Measurements from ENCODE around the gene EP400. TPM values are rescaled to one million over a fixed set of nuclear protein-coding genes. Genes with fewer than 3 reads are reported as not detected.

Gene EP400
- total and polyA plus RNA-seq, 9 of the 15 experiments (the other 6 are each of a cell fraction or from before 2014, with no cell fraction given) = 4.5 to 58.0 (median 7.0) TPM

DNA sequence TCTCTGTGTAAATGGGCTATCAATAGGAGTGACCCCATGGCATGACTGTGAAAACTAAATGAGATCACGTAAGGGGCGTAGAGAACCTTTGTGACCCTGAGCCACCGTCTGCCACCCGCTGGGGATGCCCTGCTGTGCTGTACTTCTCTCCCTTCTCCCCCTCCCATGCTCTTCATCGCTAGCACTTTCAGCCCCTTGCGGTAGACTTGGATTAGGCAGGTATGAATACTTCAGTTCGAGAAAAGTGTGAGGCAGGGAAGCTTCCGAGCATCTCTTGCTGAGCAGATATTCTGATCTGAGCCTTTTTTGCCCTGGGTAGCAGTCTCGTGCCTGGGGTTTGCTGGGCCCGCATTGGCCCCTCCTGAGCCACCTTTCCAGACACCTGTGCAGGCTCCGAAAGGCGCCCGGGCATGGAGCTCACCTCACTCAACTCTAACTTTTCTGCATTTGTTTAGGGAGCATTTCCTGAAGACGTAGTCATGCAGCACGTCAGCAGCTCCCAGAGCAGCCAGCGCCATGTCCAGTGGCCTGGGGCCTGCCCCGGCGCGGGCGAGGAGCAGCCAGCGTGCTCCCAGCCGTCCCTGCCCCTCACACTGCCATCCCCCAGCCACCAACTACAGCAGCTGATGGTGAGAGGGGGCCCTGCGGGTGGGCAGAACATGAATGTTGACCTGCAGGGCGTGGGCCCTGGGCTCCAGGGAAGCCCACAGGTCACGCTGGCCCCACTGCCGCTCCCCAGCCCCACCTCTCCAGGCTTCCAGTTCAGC, 154.0 kb downstream of the EP400 start:
- no TSS peak for BruUV-seq (replicated peaks)

More for the DNA sequence above, 154.0 kb downstream of the EP400 start:
- Histone ChIP-seq H3K4me2 (ENCODE audit: insufficient read depth, low read length) (no peak overlapping the region), H3K9me1 (ENCODE audit: control insufficient read depth, insufficient read depth, low read length) (no peaks in the 10 kb centered on the region), H3K27ac (ENCODE audit: extremely low read depth, low read depth, low read length) (no peak overlapping the region), H3K79me2 (ENCODE audit: control insufficient read depth, insufficient read depth, low read length) (peaks cover 8% of the 10 kb centered on the region; the same call in 2 of the 3 replicates), H4K20me1 (replicated peaks; ENCODE audit: control insufficient read depth, insufficient read depth, low read length) (no peaks in the 10 kb centered on the region), H3K27me3 (ENCODE audit: control insufficient read depth in 2 of 2, insufficient read depth in 2 of 2, low read length in 2 of 2) (no peaks in the 10 kb centered on the region), H3K9ac (ENCODE audit: insufficient read depth in 1 of 2, low read depth in 2 of 2, low read length in 2 of 2) (no peak overlapping the region), H2AFZ (ENCODE audit: low read depth, low read length) (no peak overlapping the region), H3K4me1 (replicated peaks in 1 of 2; ENCODE audit: control insufficient read depth in 2 of 2, insufficient read depth in 2 of 2, low read length in 2 of 2) (peaks cover 0 to 10% of the 10 kb centered on the region in 2 experiments; a peak in 1 of 5 replicates), H3K4me3 (no peak overlapping the region), H3K36me3 (ENCODE audit: control insufficient read depth, insufficient read depth, low read length) (peaks cover 58% of the 10 kb centered on the region; the same call in 2 of the 3 replicates), H3K9me3 (replicated peaks; ENCODE audit: control insufficient read depth, insufficient read depth, low read depth, low read length) (no peaks in the 10 kb centered on the region)
- 96% methylated on average over 25 of the region's 26 CpGs for WGBS (ENCODE audit: insufficient coverage, low coverage, missing lambda C conversion rate)
- ChIA-PET POLR2A (no interaction called here), CTCF (ENCODE audit: low intra/inter-chr PET ratio) (no interaction called here)
- in situ Hi-C loops (cut with MboI) = no loop called here
- TF ChIP-seq HNRNPL (IDR thresholded peaks at IDR 0.05; ENCODE audit: low read depth, low read length) = no peak
- no peak for TF ChIP-seq U2AF2 (optimal IDR thresholded peaks at IDR 0.05; ENCODE audit: low read depth, low read length)
- no peak for TF ChIP-seq ZNF124 (CRISPR knock-in tag; IDR thresholded peaks at IDR 0.05)
- TF ChIP-seq, protein P1, sequence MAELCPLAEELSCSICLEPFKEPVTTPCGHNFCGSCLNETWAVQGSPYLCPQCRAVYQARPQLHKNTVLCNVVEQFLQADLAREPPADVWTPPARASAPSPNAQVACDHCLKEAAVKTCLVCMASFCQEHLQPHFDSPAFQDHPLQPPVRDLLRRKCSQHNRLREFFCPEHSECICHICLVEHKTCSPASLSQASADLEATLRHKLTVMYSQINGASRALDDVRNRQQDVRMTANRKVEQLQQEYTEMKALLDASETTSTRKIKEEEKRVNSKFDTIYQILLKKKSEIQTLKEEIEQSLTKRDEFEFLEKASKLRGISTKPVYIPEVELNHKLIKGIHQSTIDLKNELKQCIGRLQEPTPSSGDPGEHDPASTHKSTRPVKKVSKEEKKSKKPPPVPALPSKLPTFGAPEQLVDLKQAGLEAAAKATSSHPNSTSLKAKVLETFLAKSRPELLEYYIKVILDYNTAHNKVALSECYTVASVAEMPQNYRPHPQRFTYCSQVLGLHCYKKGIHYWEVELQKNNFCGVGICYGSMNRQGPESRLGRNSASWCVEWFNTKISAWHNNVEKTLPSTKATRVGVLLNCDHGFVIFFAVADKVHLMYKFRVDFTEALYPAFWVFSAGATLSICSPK (IDR thresholded peaks at IDR 0.05; ENCODE audit: borderline replicate concordance) = no peak
- no peak for TF ChIP-seq ZNF408 (CRISPR knock-in tag; IDR thresholded peaks at IDR 0.05; ENCODE audit: low read depth)
- TF ChIP-seq RNF2 (IDR thresholded peaks at IDR 0.05) = no peak
- TF ChIP-seq BMI1 (IDR thresholded peaks at IDR 0.05; ENCODE audit: low read length) = no peak
- TF ChIP-seq MAFK (IDR thresholded peaks at IDR 0.05; ENCODE audit: low read length) = no peak
- peak; percentile 50 for TF ChIP-seq POLR2G (IDR thresholded peaks at IDR 0.05; ENCODE audit: low read depth, low read length)
- no peak for DNase-seq (ENCODE audit: extremely low read depth in 1 of 4, low spot score in 3 of 4)
- ATAC-seq = no peak
- intact Hi-C loops (cut with micrococcal nuclease) = no loop called here
- no peak for FAIRE-seq
